Tibial artery (tissue), 4 donors: Measurements from ENCODE around the gene MGRN1.
A peak's percentile ranks its signal among the peaks of the same experiment; 100 is the strongest.

Experiments used
- DNase-seq, 2 donors: peaks; one replicate each; pipeline ENCODE4 v3.0.0-alpha.2; 2019
- H3K27ac ChIP-seq, 2 donors: fragments of 200-600 bp; sonication (generic) in 1 of 2; 1 replicate in 1 of 2; 2 replicates in 1 of 2; pipeline ENCODE4 v1.5.1; 2018 to 2019; ENCODE audit warnings: mild to moderate bottlenecking in 1 of 2
- H3K27me3 ChIP-seq, 2 donors: fragments of 200-600 bp; sonication (generic) in 1 of 2; one replicate each; pipeline versions ENCODE4 v1.5.1 to v1.6.0; 2016 to 2019
- H3K36me3 ChIP-seq, 3 donors: fragments of 200-600 bp; sonication (generic) in 2 of 3; one replicate each; pipeline ENCODE4 v1.5.1; 2016 to 2019; ENCODE audit warnings: mild to moderate bottlenecking in 2 of 3
- H3K4me1 ChIP-seq, 4 donors: fragments of 200-600 bp; sonication (generic) in 2 of 4; 1 replicate in 3 of 4; 2 replicates in 1 of 4; pipeline ENCODE4 v1.5.1; 2016 to 2019
- H3K4me3 ChIP-seq, 2 donors: fragments of 200-600 bp; sonication (generic) in 1 of 2; 1 replicate in 1 of 2; 2 replicates in 1 of 2; pipeline ENCODE4 v1.5.1; 2018 to 2019; ENCODE audit warnings: mild to moderate bottlenecking in 2 of 2
- H3K9me3 ChIP-seq, 3 donors: fragments of 200-600 bp; sonication (generic) in 1 of 3; one replicate each; pipeline ENCODE4 v1.5.1; 2016 to 2019
- CTCF ChIP-seq, 2 experiments: fragments of 200-600 bp in 1 of 2; fragments of 450-650 bp in 1 of 2; IDR thresholded peaks; one replicate each; pipeline ENCODE4 v1.5.1; 2017 to 2019; ENCODE audit warnings: antibody characterized with exemption in 2 of 2, mild to moderate bottlenecking in 1 of 2, moderate library complexity in 1 of 2
- intact Hi-C: fragments of 100-400 bp; cut with DNase I; formaldehyde crosslinking; loops from one replicate; pipeline ENCODE4 v1.15.0; 2023; ENCODE audit warnings: low total_unique reads

The MGRN1 gene

GRCh38 chr16:4686497-4687210 lies 62.0 kb downstream of the MGRN1 start:
- DNase-seq: no peak
- Histone ChIP-seq H3K4me3 (no peak overlapping the region), H3K36me3 (peaks cover 21 to 92% (median 71%) of the 10 kb centered on the region in 3 donors), H3K27me3 (no peaks in the 10 kb centered on the region), H3K4me1 (no peaks in the 10 kb centered on the region), H3K27ac (no peak overlapping the region), H3K9me3 (no peaks in the 10 kb centered on the region)
- intact Hi-C loops: no loop called here
- no peak for TF ChIP-seq CTCF (IDR thresholded peaks at IDR 0.05)

GRCh38 chr16:4687416-4687815 lies 62.8 kb downstream of the MGRN1 start:
- Histone ChIP-seq H3K4me1 (peaks cover 0 to 5% (median 1%) of the 10 kb centered on the region in 4 donors), H3K27me3 (no peaks in the 10 kb centered on the region), H3K9me3 (no peaks in the 10 kb centered on the region), H3K27ac (no peak overlapping the region), H3K36me3 (peaks cover 21 to 85% (median 64%) of the 10 kb centered on the region in 3 donors), H3K4me3 (no peak overlapping the region)
- intact Hi-C loops: no loop called here
- TF ChIP-seq CTCF (IDR thresholded peaks at IDR 0.05): no peak
- DNase-seq: no peak

GRCh38 chr16:4687946-4688673 lies 63.5 kb downstream of the MGRN1 start:
- no peak for TF ChIP-seq CTCF (IDR thresholded peaks at IDR 0.05)
- Histone ChIP-seq H3K4me3 (no peak overlapping the region), H3K27me3 (no peaks in the 10 kb centered on the region), H3K36me3 (peaks cover 16 to 78% (median 57%) of the 10 kb centered on the region in 3 donors), H3K9me3 (no peaks in the 10 kb centered on the region), H3K27ac (no peak overlapping the region), H3K4me1 (peaks cover 0 to 12% (median 5%) of the 10 kb centered on the region in 4 donors)
- DNase-seq: peak in 1 of 2 donors; percentile 65
- intact Hi-C loops: no loop called here

- Histone ChIP-seq H3K4me3 (no peak overlapping the region), H3K9me3 (no peaks in the 10 kb centered on the region), H3K27ac (no peak overlapping the region), H3K27me3 (no peaks in the 10 kb centered on the region), H3K36me3 (peaks cover 16 to 72% (median 51%) of the 10 kb centered on the region in 3 donors), H3K4me1 (peaks cover 0 to 13% (median 5%) of the 10 kb centered on the region in 4 donors)
- DNase-seq: peak in 1 of 2 donors; percentile 62
- intact Hi-C loops: no loop called here
- no peak for TF ChIP-seq CTCF (IDR thresholded peaks at IDR 0.05)
Measured at GRCh38 chr16:4688674-4689045, 64.0 kb downstream of the MGRN1 start.

- peaks cover 13 to 67% (median 46%) of the 10 kb centered on the region in 3 donors for H3K36me3 ChIP-seq
- no peak overlapping the region for H3K27ac ChIP-seq
- H3K27me3 ChIP-seq: no peaks in the 10 kb centered on the region
- H3K4me3 ChIP-seq: no peak overlapping the region
- no peak for DNase-seq
- intact Hi-C loops: no loop called here
- no peak for TF ChIP-seq CTCF (IDR thresholded peaks at IDR 0.05)
- H3K9me3 ChIP-seq: no peaks in the 10 kb centered on the region
- H3K4me1 ChIP-seq: peaks cover 0 to 15% (median 5%) of the 10 kb centered on the region in 4 donors
Measured at GRCh38 chr16:4689091-4689671, 64.6 kb downstream of the MGRN1 start.
